NCI-H2029 (cell line): ENCODE results near the gene CKAP5.
"Not testable (repeated sequence)": the region's sequence is repeated elsewhere in the genome, so short reads cannot be mapped to it uniquely, and the experiment has no call there.

ENCODE experiments used
- DNase-seq: peaks from one replicate; lab custom pipeline; 2025; lab: John Stamatoyannopoulos, UW

CKAP5 gene

DNA sequence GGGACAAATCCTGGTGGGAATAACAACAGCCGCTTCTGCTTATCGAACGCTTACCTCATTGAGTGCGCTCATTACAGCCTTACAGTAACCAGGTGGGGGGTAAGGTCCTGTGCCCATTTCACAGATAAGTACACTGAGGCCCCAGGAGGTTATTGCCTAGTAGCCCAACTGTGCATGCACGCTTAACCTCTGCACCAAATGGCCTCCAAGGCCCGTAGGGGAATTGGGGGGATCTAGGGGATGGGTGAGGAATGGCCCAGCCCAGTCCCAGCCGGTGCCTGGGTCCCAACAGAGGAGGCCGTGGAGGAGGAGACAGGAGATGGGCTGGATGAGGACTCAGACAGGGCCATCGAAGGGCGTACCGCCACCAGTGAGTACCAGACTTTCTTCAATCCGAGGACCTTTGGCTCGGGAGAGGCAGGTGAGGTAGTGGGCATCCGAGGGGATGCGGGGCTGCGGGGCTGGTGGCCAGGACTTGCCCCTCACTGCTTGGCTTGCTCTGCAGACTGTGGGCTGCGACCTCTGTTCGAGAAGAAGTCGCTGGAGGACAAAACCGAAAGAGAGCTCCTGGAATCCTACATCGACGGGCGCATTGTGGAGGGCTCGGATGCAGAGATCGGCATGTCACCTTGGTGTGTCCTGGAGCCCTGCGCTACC is 119.7 kb downstream of the CKAP5 start:
- no peak for DNase-seq

DNA sequence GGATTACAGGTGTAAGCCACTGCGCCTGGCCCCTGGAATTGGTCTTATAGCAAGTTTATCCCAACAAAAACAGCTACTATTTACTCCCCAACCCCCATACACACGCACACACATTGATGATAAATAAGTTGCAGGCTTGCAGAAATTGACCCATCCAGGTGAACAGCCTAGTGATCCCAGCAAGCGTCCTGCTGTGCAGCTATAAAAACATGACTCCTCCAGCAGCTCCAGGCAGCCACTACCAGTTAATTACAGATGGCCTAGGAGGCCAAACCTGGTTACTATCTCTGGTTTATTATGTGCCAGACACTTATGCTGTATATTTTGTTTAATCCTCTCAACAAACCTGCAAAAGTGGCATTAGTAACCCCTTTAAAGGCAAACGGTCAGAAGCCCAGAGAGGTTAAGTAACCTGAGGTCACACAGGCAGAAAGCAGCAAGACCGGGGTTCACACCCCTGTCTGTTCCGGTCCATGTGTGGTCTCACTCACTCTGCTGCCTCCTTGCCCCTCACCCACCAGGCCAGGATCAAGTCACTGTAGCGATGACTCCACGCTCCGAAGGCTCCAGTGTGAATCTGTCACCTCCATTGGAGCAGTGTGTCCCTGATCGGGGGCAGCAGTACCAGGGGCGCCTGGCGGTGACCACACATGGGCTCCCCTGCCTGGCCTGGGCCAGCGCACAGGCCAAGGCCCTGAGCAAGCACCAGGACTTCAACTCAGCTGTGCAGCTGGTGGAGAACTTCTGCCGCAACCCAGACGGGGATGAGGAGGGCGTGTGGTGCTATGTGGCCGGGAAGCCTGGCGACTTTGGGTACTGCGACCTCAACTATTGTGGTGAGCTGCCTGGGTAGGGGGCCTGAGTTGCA is 120.5 kb downstream of the CKAP5 start:
- no peak for DNase-seq

GRCh38 chr11:46724088-46724487 is 122.0 kb downstream of the CKAP5 start:
- DNase-seq, result no peak

- DNase-seq, result no peak
These were observed 122.8 kb downstream of the CKAP5 start for GRCh38 chr11:46723359-46723680.

- no peak for DNase-seq
These were observed 123.3 kb downstream of the CKAP5 start for GRCh38 chr11:46722566-46723358.

DNA sequence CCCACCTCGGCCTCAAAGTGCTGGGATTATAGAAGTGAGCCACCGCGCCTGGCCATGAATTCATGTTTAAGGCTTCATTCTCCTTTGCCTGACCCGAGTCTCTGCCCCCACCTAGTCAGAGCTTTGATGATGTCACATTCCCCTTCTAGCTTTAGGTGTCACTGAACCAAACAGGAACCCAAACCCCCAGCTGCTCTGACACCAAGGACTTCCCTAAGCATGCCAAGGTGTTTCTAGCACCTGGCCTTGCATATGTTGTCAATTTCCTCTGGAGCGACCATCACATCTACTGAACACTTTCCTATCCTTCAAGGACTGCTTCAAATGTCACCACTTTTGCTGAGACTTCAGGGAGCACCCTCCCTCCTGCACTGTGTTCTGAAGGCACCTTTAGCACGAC is 124.8 kb downstream of the CKAP5 start:
- no peak for DNase-seq

GRCh38 chr11:46719543-46720218 is 126.4 kb downstream of the CKAP5 start:
- DNase-seq, result no peak

DNA sequence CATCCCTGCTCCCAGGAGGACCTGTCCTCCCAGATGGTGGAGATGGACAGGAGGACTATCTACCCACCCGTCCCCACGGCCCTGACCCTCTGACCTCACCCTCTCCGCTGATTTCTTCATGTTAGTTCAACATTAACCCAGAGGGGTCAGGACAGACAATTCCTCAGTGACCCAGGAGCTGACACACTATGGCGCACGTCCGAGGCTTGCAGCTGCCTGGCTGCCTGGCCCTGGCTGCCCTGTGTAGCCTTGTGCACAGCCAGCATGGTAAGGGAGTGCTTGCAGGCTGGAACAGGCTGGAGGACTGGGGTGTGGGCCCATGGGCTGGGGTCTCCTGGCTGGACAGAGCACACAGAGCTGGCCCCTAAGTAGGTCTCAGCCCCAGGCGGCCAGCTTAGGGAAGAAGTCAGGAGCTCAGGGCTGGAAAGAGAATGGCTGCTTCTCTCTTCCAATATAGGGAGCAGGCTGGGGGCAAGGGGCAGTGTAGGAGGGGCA is 127.0 kb downstream of the CKAP5 start, which contains the start of gene F2:
Gene F2 (plus strand): TSS at position 166 of the 495 bp plus-strand sequence. CDS start 23 bp downstream, at position 189.
- no peak for DNase-seq

- DNase-seq, result peak; percentile 92
These were observed 127.7 kb downstream of the CKAP5 start for GRCh38 chr11:46718155-46719019.

- DNase-seq, result not testable (repeated sequence)
These were observed 128.3 kb downstream of the CKAP5 start for GRCh38 chr11:46717825-46718154.

- DNase-seq, result no peak
These were observed 133.1 kb downstream of the CKAP5 start for GRCh38 chr11:46712874-46713576.

DNA sequence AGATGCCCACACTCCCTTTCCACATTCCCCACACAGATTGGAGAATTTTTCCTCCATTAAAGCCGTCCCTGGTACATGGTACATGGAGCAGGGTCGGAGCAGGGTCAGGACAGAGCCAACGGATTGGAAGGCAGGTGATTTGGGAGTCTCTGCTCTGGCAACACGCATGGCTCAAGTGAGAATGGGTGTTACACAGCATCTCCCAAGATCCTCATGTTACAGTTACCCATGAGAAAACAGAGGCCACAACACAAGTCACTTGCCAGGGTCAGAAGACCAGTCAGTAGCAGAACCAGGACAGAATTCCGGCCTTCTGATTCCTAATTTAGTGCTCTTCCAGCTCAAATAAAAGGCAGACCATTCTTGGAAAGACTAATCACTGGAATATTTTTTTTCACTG is 134.8 kb downstream of the CKAP5 start:
- DNase-seq, result no peak

- DNase-seq, result no peak
These were observed 135.2 kb downstream of the CKAP5 start for GRCh38 chr11:46710821-46711269.

GRCh38 chr11:46709351-46709750 is 136.7 kb downstream of the CKAP5 start:
- DNase-seq, result not testable (repeated sequence)

DNA sequence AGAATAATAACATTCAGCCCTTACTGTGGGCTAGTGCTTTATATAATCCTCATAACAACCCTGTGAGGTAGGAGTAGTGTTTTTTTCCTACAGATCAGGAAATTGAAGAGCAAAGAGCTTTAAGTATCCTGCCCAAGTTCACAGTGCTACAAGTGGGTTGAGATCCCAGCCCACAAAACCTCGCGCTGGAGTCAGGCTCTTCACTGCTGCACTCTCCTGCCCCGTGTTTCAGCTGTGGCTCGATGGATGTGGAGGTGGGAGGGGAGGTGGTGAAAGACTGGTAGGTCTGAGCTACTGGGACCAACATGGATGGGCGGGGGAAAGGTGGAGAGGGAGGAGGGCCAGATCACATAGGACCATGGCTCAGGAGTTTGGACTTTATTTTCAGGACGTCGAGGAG is 139.2 kb downstream of the CKAP5 start:
- no peak for DNase-seq

DNA sequence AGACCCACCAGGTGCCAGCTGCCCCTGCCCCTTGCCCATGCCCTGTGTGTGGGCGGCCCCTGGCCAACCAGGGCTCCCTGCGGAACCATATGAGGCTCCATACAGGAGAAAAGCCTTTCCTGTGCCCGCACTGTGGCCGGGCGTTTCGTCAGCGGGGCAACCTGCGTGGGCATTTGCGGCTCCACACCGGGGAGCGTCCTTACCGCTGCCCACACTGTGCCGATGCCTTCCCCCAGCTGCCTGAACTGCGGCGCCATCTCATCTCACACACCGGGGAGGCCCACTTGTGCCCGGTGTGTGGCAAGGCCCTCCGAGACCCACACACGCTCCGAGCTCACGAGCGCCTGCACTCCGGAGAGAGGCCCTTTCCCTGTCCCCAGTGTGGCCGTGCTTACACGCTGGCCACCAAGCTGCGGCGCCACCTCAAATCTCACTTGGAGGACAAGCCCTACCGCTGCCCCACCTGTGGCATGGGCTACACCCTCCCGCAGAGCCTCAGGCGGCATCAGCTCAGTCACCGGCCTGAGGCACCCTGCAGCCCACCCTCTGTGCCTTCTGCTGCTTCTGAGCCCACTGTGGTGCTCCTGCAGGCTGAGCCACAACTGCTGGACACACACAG is 140.9 kb downstream of the CKAP5 start:
- no peak for DNase-seq

- no peak for DNase-seq
These were observed 144.9 kb downstream of the CKAP5 start for GRCh38 chr11:46701078-46701654.

GRCh38 chr11:46700241-46701077 is 145.6 kb downstream of the CKAP5 start, which contains the start of the genes ARHGAP1 and ZNF408:
TSS of gene ARHGAP1 (minus strand) at chr11:46700619. CDS start at chr11:46696107, 4,512 bp downstream.
TSS of gene ZNF408 (plus strand) at chr11:46701031. CDS start at chr11:46701048, 17 bp downstream.
- peak; percentile 99 for DNase-seq
